Peyer's patch (tissue), 4 donors: ENCODE data around the gene CDC25C. TPM values are rescaled to one million over a fixed set of nuclear protein-coding genes. Genes with fewer than 3 reads are reported as not detected.

Experiments used
- DNase-seq, 3 donors: peaks; one replicate each; pipeline ENCODE4 v3.0.0-alpha.2; 2017 to 2019
- H3K27ac ChIP-seq, 4 donors: fragments of 200-600 bp; sonication (generic); one replicate each; pipeline ENCODE4 v1.5.1; 2016 to 2019
- H3K27me3 ChIP-seq, 2 donors: fragments of 200-600 bp; sonication (generic); one replicate each; pipeline ENCODE4 v1.5.1; 2019
- H3K36me3 ChIP-seq, 3 donors: fragments of 200-600 bp; sonication (generic); one replicate each; pipeline ENCODE4 v1.5.1; 2016 to 2019
- H3K4me1 ChIP-seq, 4 donors: fragments of 200-600 bp; sonication (generic); one replicate each; pipeline ENCODE4 v1.5.1; 2016 to 2019
- H3K4me3 ChIP-seq, 4 donors: fragments of 200-600 bp; sonication (generic); 1 replicate in 3 of 4; 2 replicates in 1 of 4; pipeline ENCODE4 v1.5.1; 2016 to 2019; ENCODE audit warnings: mild to moderate bottlenecking in 1 of 4
- H3K9me3 ChIP-seq, 4 donors: fragments of 200-600 bp; sonication (generic); one replicate each; pipeline ENCODE4 v1.5.1; 2016 to 2019; ENCODE audit warnings: mild to moderate bottlenecking in 1 of 4
- POLR2A ChIP-seq, 2 donors: fragments of 450-650 bp; IDR thresholded peaks; one replicate each; pipeline ENCODE4 v1.5.1; 2017; ENCODE audit warnings: antibody characterized with exemption in 2 of 2, mild to moderate bottlenecking in 2 of 2, moderate library complexity in 2 of 2
- total RNA-seq, 4 donors: library from RNA; depleted of rRNA; stranded (reverse); fragments of >200 nt; gene quantifications; one replicate each; pipeline ENCODE4 v1.1.0, GENCODE V29; 2016
- TF ChIP-seq, protein P1 (sequence below), 6 experiments: fragments of 450-650 bp in 4 of 6; fragments of 200-600 bp in 2 of 6; sonication (generic) in 1 of 6; IDR thresholded peaks; one replicate each; pipeline ENCODE4 v1.5.1; 2017 to 2019; ENCODE audit warnings: antibody characterized with exemption in 6 of 6, mild to moderate bottlenecking in 3 of 6, moderate library complexity in 1 of 6

CDC25C gene
- total RNA-seq, 4 donors from 2014 or later = 0.88 to 4.1 (median 0.94) TPM

GRCh38 chr5:138275379-138275782 lies 56.2 kb downstream of the CDC25C start:
- Histone ChIP-seq H3K4me3 (no peak overlapping the region), H3K36me3 (no peaks in the 10 kb centered on the region), H3K27me3 (no peaks in the 10 kb centered on the region), H3K9me3 (no peaks in the 10 kb centered on the region), H3K27ac (no peak overlapping the region), H3K4me1 (peaks cover 0 to 7% (median 0%) of the 10 kb centered on the region in 4 donors)
- TF ChIP-seq POLR2A (IDR thresholded peaks at IDR 0.05) = no peak
- TF ChIP-seq, protein P1, sequence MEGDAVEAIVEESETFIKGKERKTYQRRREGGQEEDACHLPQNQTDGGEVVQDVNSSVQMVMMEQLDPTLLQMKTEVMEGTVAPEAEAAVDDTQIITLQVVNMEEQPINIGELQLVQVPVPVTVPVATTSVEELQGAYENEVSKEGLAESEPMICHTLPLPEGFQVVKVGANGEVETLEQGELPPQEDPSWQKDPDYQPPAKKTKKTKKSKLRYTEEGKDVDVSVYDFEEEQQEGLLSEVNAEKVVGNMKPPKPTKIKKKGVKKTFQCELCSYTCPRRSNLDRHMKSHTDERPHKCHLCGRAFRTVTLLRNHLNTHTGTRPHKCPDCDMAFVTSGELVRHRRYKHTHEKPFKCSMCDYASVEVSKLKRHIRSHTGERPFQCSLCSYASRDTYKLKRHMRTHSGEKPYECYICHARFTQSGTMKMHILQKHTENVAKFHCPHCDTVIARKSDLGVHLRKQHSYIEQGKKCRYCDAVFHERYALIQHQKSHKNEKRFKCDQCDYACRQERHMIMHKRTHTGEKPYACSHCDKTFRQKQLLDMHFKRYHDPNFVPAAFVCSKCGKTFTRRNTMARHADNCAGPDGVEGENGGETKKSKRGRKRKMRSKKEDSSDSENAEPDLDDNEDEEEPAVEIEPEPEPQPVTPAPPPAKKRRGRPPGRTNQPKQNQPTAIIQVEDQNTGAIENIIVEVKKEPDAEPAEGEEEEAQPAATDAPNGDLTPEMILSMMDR (IDR thresholded peaks at IDR 0.05) = no peak
- no peak for DNase-seq

GRCh38 chr5:138274189-138274853 lies 57.3 kb downstream of the CDC25C start, which contains the start of gene GFRA3:
TSS of gene GFRA3 (minus strand) at chr5:138274621. CDS start at chr5:138274424, 197 bp downstream.
- no peak for DNase-seq
- H3K4me3 ChIP-seq = peak within 1 kb of the TSS; percentile 20 to 46 (median 40)

GRCh38 chr5:138273834-138274188 lies 57.8 kb downstream of the CDC25C start:
- H3K4me3 ChIP-seq = peak overlapping the region in 2 of 4 donors; percentile 43 to 46
- H3K9me3 ChIP-seq = no peaks in the 10 kb centered on the region
- TF ChIP-seq, protein P1 (IDR thresholded peaks at IDR 0.05) = no peak
- TF ChIP-seq POLR2A (IDR thresholded peaks at IDR 0.05) = no peak
- no peaks in the 10 kb centered on the region for H3K27me3 ChIP-seq
- H3K36me3 ChIP-seq = no peaks in the 10 kb centered on the region
- H3K4me1 ChIP-seq = peaks cover 0 to 7% (median 0%) of the 10 kb centered on the region in 4 donors
- no peak for DNase-seq
- no peak overlapping the region for H3K27ac ChIP-seq

More at GRCh38 chr5:138274189-138274853, 57.3 kb downstream of the CDC25C start, which contains the start of gene GFRA3:
- no peak for TF ChIP-seq POLR2A (IDR thresholded peaks at IDR 0.05)
- Histone ChIP-seq H3K4me1 (peaks cover 0 to 7% (median 0%) of the 10 kb centered on the region in 4 donors), H3K27ac (no peak within 1 kb of the TSS), H3K9me3 (no peaks in the 10 kb centered on the region), H3K27me3 (no peaks in the 10 kb centered on the region), H3K36me3 (no peaks in the 10 kb centered on the region)

GRCh38 chr5:138272681-138273080 lies 58.9 kb downstream of the CDC25C start:
- Histone ChIP-seq H3K27me3 (no peaks in the 10 kb centered on the region), H3K4me1 (peaks cover 0 to 7% (median 0%) of the 10 kb centered on the region in 4 donors), H3K36me3 (no peaks in the 10 kb centered on the region), H3K27ac (no peak overlapping the region), H3K9me3 (no peaks in the 10 kb centered on the region), H3K4me3 (no peak overlapping the region)
- DNase-seq = no peak
- no peak for TF ChIP-seq POLR2A (IDR thresholded peaks at IDR 0.05)
- TF ChIP-seq, protein P1 (IDR thresholded peaks at IDR 0.05) = no peak

DNA sequence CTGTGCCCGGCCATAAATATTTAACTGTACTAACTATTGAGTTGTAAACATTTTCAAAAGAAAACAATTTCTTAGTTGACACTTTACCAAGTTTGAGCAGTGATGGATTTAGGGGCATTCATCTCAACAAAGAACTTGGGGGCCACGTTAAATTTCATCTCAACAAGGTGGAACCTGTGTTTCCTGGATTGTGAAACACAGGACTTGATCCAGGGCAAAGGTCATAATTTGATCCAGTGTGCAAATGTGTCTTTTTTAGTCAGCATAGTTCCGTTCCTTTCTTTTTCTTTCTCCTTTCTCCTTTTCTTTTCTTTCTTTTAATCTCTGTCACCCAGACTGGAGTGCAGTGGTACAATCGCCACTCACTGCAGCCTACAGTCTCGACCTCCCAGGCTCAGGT lies 60.3 kb downstream of the CDC25C start:
- TF ChIP-seq POLR2A (IDR thresholded peaks at IDR 0.05) = no peak
- TF ChIP-seq, protein P1 (IDR thresholded peaks at IDR 0.05) = no peak
- DNase-seq = no peak
- Histone ChIP-seq H3K27ac (no peak overlapping the region), H3K36me3 (no peaks in the 10 kb centered on the region), H3K4me1 (peaks cover 0 to 7% (median 0%) of the 10 kb centered on the region in 4 donors), H3K27me3 (no peaks in the 10 kb centered on the region), H3K4me3 (no peak overlapping the region), H3K9me3 (no peaks in the 10 kb centered on the region)

DNA sequence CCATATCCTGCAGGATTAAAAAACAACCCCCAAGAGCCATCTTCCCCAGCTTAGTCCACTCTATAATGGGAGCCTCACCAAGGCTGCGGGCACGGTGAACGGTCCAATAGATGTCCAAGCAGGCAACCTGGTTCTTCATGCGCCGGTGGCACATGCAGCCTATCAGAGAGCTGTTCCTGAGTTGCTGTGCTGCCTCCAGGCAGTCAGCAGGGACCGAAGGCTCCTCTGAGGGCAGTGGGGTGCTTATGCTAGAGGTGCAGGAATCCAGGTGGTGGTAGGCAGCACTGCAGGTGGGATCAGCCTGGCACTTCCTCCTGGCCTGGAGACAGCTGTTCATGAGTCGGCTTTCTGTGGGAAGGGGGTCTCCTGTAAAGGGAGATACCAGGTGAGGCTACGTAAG lies 67.4 kb downstream of the CDC25C start:
- H3K36me3 ChIP-seq = no peaks in the 10 kb centered on the region
- no peak for DNase-seq
- no peak overlapping the region for H3K27ac ChIP-seq
- H3K4me3 ChIP-seq = no peak overlapping the region
- H3K9me3 ChIP-seq = no peaks in the 10 kb centered on the region
- no peaks in the 10 kb centered on the region for H3K4me1 ChIP-seq
- no peaks in the 10 kb centered on the region for H3K27me3 ChIP-seq
- TF ChIP-seq, protein P1 (IDR thresholded peaks at IDR 0.05) = no peak
